Measurements from ENCODE around the gene BCAS3.

The BCAS3 gene

DNA sequence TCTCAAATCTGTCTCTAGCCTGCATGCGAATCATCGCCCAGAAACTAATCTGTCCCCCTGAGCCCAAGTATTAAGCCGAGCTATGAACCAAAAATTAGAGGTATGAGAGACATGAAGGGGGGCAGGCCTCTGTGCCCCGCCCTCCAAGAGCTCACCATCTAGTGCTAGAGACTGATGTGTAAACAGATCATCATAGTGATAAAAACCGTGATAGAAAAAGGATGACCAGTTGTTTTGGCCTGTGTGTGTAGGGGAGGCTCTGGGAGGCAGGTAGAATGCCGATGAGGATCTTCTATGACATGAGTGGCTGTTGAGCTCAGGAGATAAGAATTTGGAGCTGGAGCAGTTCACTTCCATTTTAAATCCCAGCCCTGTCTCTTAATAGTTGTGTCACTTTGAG is 632.9 kb downstream of the BCAS3 start:
- DNase-seq (ENCODE audit: low read depth) = no peak
- no peak overlapping the region for H3K4me3 ChIP-seq (ENCODE audit: low read length)
- TF ChIP-seq, protein P1, sequence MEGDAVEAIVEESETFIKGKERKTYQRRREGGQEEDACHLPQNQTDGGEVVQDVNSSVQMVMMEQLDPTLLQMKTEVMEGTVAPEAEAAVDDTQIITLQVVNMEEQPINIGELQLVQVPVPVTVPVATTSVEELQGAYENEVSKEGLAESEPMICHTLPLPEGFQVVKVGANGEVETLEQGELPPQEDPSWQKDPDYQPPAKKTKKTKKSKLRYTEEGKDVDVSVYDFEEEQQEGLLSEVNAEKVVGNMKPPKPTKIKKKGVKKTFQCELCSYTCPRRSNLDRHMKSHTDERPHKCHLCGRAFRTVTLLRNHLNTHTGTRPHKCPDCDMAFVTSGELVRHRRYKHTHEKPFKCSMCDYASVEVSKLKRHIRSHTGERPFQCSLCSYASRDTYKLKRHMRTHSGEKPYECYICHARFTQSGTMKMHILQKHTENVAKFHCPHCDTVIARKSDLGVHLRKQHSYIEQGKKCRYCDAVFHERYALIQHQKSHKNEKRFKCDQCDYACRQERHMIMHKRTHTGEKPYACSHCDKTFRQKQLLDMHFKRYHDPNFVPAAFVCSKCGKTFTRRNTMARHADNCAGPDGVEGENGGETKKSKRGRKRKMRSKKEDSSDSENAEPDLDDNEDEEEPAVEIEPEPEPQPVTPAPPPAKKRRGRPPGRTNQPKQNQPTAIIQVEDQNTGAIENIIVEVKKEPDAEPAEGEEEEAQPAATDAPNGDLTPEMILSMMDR (IDR thresholded peaks at IDR 0.05; ENCODE audit: insufficient read depth, low read depth, low read length, missing control alignments) = no peak

DNA sequence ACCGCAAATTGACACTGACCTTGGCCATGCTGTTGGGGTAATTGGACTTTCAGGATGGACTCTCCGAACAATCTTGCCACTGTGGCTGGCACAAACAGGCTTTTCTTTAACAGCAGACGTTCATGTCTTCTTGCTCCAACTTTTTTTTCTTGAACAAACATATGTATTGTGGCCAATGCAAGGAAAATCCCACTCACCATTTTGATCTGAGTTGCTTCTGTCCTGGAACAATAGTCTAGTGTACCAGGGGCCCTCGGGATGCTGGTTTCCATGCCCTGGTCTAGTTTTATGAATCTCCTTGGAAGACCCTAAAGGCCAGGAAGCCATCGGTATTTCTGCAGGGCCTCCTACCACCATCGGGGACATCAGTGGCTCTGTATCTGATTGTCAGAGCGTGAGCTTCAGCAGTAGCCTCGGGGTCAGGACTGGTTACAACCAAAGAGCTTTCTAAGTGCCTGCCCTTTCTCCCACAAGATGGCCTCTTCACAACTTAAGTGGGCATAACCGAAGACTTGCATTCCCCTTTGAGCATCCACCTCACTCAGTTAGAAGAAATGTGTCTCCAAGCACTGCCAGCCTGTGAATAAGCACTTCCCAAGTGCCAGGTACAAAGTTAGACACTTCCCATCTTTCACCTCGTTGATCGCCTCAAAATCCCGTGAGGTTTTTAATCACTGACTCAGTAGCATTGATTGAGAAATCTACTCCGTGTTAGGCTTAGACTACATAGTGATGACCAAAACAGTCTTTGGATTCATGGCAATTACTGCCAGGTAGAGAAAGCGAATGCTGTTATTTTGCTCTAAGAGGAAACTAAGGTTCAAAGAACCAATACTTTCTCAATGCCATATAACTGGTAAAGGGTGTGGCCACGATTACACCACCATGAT is 635.0 kb downstream of the BCAS3 start:
- TF ChIP-seq, protein P1 (IDR thresholded peaks at IDR 0.05; ENCODE audit: insufficient read depth, low read depth, low read length, missing control alignments) = no peak
- no peak overlapping the region for H3K4me3 ChIP-seq (ENCODE audit: low read length)
- no peak for DNase-seq (ENCODE audit: low read depth)

DNA sequence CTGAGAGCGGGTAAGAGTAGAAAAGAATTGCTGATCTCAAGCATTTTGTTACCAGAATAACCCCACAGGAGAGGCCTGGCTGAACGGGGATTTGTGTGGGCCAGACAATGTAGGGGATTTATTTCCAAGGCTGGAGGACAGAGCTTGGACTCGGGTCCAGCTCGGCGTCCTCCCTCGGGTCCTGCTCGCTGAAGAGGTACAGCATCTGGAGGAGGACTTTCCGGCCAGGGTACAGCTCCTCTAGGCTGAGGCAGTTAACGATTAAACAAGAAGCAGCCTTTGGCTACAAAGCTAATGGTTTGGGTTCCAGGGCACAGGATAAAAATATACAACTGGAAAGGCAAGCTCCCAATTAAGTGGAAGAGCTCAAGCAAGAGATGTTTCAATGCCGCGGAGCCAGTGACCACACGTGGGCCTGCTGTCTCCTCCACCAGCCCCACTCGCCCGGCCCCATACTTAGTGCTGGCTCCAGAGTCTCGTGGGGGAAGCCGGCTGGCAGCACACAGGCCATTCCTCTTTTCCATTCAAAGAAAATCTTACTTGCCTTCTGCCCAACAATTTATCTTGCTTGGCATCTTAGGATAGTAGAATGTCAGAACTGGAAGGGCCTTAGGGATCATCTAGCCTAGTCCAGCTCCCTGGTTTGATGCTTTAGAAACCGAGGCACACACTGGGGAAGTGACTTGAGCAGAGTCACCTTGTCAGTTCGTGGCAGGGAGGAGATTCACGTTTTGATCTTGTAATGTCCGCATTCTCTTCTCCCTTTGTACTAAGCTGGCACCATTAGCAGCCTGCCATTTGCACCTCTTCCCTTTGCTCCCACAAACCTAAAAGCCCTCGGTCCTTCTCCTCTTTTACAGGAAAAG is 636.0 kb downstream of the BCAS3 start:
- no peak overlapping the region for H3K4me3 ChIP-seq (ENCODE audit: low read length)
- no peak for DNase-seq (ENCODE audit: low read depth)
- TF ChIP-seq, protein P1 (IDR thresholded peaks at IDR 0.05; ENCODE audit: insufficient read depth, low read depth, low read length, missing control alignments) = no peak

DNA sequence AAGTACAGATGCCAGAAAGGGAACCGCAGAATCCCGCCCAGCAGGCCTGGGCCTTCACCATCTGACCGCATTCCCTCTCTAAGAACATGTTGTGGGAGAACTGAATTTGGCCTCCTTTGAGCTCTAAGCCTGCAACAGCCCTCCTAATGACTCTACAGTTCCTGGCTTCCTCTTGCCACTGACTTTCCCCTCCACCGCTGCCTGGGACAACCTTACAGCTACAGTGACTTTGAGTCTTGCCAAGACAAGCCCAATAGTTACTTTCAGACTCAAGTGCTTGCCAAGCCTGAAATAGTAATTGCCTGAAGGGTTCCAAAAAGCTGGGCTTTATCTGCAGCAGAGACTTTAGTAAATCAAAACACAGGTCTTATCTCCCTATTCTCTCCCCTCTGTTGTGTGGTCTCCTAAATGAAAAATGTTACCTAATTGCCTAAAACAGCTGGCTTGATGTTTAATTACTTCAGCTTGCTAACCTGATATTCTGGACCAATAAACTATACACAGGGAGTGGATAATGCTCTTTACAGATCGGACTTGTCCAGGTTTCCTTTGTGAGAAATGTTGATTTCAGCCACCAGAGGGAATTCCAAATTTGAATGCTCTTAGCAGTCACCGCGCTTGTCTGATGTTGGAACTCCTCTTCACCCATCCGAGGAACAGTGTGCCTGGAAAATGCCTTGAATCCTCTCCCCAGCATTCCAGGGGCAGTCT is 636.9 kb downstream of the BCAS3 start:
- peak; percentile 80 for DNase-seq (ENCODE audit: low read depth)
- TF ChIP-seq, protein P1 (IDR thresholded peaks at IDR 0.05; ENCODE audit: insufficient read depth, low read depth, low read length, missing control alignments) = peak; percentile 10
- no peak overlapping the region for H3K4me3 ChIP-seq (ENCODE audit: low read length)

DNA sequence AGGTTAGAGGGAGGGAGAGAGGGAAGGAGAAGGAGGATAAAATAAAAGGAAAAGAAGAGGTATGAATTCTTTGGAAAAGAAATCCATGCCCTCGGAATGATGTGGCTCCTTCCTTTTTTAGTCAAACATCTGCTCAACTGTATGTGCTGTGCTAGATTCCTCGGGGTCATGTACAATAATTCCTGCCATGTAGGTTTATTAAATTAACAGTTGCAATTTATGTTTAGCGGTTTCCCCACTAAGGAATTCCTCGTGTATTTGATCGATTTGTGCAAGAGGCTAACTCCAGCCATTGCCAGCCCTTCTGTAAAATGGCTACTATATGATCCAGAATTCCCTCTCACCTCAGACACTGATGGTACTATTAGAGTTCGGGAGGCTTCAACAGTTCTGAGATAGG is 639.0 kb downstream of the BCAS3 start:
- TF ChIP-seq, protein P1 (IDR thresholded peaks at IDR 0.05; ENCODE audit: insufficient read depth, low read depth, low read length, missing control alignments) = no peak
- DNase-seq (ENCODE audit: low read depth) = no peak
- no peak overlapping the region for H3K4me3 ChIP-seq (ENCODE audit: low read length)

DNA sequence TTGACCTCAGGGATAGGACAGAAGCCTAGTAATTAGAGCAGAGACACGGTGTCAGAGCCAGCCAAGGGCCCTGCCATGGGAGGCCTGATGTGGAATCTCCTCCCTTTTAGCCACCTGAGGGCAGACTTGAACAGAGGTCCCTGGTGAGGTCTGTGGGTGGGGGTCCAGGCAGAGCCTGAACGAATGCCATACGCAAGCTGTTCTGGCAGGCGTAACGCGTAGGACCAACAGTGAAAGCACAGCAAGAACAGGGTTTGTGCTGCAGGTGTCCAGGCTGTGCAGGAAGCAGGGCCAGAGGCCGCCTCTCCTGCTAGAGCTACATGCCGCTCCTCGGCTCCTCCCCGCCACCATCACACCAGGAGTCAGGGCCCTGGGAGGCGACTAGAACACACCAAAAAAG is 640.1 kb downstream of the BCAS3 start:
- TF ChIP-seq, protein P1 (IDR thresholded peaks at IDR 0.05; ENCODE audit: insufficient read depth, low read depth, low read length, missing control alignments) = no peak
- H3K4me3 ChIP-seq (ENCODE audit: low read length) = no peak overlapping the region
- DNase-seq (ENCODE audit: low read depth) = no peak
